DND-41 (cell line): ENCODE data around the gene MIPEP.
"Not testable (repeated sequence)": the region's sequence is repeated elsewhere in the genome, so short reads cannot be mapped to it uniquely, and the experiment has no call there.

Experiments used
- ATAC-seq: fragments of 200-7000 bp; cut with Tn5 transposase; 3 replicates; pipeline ENCODE4 v1.9.1; 2021; ENCODE audit warnings: low read depth; ENCODE audit not compliant: insufficient read depth
- DNase-seq: peaks from one replicate; pipeline ENCODE4 v3.0.0-alpha.2; 2020
- H2AFZ ChIP-seq: 2 replicates; pipeline ENCODE4 v1.6.0; 2012; ENCODE audit warnings: low read depth, low read length
- H3K27ac ChIP-seq: 2 replicates; pipeline ENCODE4 v1.5.1; 2012; ENCODE audit warnings: low read length, inconsistent platforms
- H3K27me3 ChIP-seq: fragments of 200-600 bp; sonication (generic); 2 replicates; pipeline ENCODE4 v1.6.0; 2012; ENCODE audit warnings: low read length, mild to moderate bottlenecking, inconsistent platforms; ENCODE audit not compliant: insufficient read depth, poor library complexity
- H3K36me3 ChIP-seq: 2 replicates; pipeline ENCODE4 v1.5.1; 2012; ENCODE audit warnings: low read length, inconsistent platforms; ENCODE audit not compliant: insufficient read depth
- H3K4me1 ChIP-seq: 2 replicates; pipeline ENCODE4 v1.5.1; 2012; ENCODE audit warnings: mild to moderate bottlenecking, low read length; ENCODE audit not compliant: insufficient read depth
- H3K4me2 ChIP-seq: 2 replicates; pipeline ENCODE4 v1.6.0; 2012; ENCODE audit warnings: mild to moderate bottlenecking, moderate library complexity, low read length, inconsistent platforms; ENCODE audit not compliant: insufficient read depth
- H3K4me3 ChIP-seq, 2 experiments: fragments of 200-600 bp in 1 of 2; shearing (Covaris generic) in 1 of 2; 2 replicates each; pipeline ENCODE4 v1.5.1; 2012 to 2016; ENCODE audit warnings: inconsistent platforms in 2 of 2, low read length in 2 of 2, mild to moderate bottlenecking in 2 of 2, low read depth in 1 of 2, moderate library complexity in 1 of 2
- H3K79me2 ChIP-seq: 2 replicates; pipeline ENCODE4 v1.6.0; 2012; ENCODE audit warnings: low read length, inconsistent platforms; ENCODE audit not compliant: insufficient read depth
- H3K9ac ChIP-seq: 2 replicates; pipeline ENCODE4 v1.6.0; 2012; ENCODE audit warnings: low read depth, mild to moderate bottlenecking, inconsistent platforms, low read length, moderate library complexity
- H3K9me3 ChIP-seq: 2 replicates; pipeline ENCODE4 v1.5.1; 2012; ENCODE audit warnings: low read length, moderate library complexity, mild to moderate bottlenecking, inconsistent platforms; ENCODE audit not compliant: insufficient read depth, severe bottlenecking
- H4K20me1 ChIP-seq: 2 replicates; pipeline ENCODE4 v1.6.0; 2012; ENCODE audit warnings: low read length; ENCODE audit not compliant: insufficient read depth
- EZH2 ChIP-seq: IDR thresholded peaks from 3 replicates; pipeline ENCODE4 v1.6.1; 2012; ENCODE audit warnings: borderline replicate concordance, low read depth, mild to moderate bottlenecking, moderate library complexity, low read length, inconsistent platforms; ENCODE audit not compliant: severe bottlenecking
- TF ChIP-seq, protein P1 (sequence below): IDR thresholded peaks from 2 replicates; pipeline ENCODE4 v1.5.1; 2012; ENCODE audit warnings: borderline replicate concordance, low read length, moderate library complexity, mild to moderate bottlenecking; ENCODE audit not compliant: poor library complexity, severe bottlenecking; ENCODE audit errors: extremely low read depth

Gene MIPEP

GRCh38 chr13:23898101-23898500 is 8.9 kb upstream of the MIPEP start:
- H3K9ac ChIP-seq: no peak overlapping the region
- ATAC-seq: no peak
- no peak for TF ChIP-seq EZH2
- TF ChIP-seq, protein P1, sequence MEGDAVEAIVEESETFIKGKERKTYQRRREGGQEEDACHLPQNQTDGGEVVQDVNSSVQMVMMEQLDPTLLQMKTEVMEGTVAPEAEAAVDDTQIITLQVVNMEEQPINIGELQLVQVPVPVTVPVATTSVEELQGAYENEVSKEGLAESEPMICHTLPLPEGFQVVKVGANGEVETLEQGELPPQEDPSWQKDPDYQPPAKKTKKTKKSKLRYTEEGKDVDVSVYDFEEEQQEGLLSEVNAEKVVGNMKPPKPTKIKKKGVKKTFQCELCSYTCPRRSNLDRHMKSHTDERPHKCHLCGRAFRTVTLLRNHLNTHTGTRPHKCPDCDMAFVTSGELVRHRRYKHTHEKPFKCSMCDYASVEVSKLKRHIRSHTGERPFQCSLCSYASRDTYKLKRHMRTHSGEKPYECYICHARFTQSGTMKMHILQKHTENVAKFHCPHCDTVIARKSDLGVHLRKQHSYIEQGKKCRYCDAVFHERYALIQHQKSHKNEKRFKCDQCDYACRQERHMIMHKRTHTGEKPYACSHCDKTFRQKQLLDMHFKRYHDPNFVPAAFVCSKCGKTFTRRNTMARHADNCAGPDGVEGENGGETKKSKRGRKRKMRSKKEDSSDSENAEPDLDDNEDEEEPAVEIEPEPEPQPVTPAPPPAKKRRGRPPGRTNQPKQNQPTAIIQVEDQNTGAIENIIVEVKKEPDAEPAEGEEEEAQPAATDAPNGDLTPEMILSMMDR: no peak

DNA sequence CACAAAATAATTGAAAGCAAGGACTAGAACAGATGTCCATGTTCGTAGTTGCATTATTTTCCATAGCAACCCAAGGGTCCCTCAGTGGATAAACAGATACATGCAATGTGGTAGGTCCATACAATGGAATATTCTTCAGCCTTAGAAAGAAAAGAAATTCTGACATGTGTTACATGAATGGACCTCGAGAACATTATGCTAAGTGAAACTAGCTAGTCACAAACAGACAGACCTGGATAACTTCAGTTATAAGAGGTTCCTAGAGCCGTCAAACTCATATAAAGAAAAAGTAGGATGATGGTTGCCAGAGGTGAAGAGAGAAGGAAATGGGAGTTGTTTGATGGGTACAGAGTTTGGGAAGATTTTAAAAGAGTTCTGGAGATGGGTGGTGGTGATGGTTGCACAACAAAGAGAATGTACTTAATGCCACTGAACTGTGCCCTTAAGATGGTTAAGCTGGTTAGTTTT is 8.3 kb upstream of the MIPEP start, which contains the start of gene C1QTNF9B:
C1QTNF9B (minus strand) TSS at position 51 of the 468 bp plus-strand sequence.
- not testable (repeated sequence) for H4K20me1 ChIP-seq
- H2AFZ ChIP-seq: peak within 1 kb of the TSS; percentile 39; the same call in 1 of the 2 replicates

More at GRCh38 chr13:23898101-23898500, 8.9 kb upstream of the MIPEP start:
- Histone ChIP-seq H3K79me2 (no peaks in the 10 kb centered on the region), H3K4me2 (no peak overlapping the region), H2AFZ (peak overlapping the region; percentile 39; the same call in 1 of the 2 replicates), H3K36me3 (no peaks in the 10 kb centered on the region), H3K4me1 (peaks cover 5% of the 10 kb centered on the region; the same call in 1 of the 2 replicates), H3K9me3 (no peaks in the 10 kb centered on the region), H3K27ac (no peak overlapping the region), H3K4me3 (no peak overlapping the region), H4K20me1 (no peaks in the 10 kb centered on the region), H3K27me3 (no peaks in the 10 kb centered on the region)
- DNase-seq: no peak

GRCh38 chr13:23894746-23895145 is 5.5 kb upstream of the MIPEP start:
- not testable (repeated sequence) for H3K36me3 ChIP-seq, ATAC-seq, H3K9ac ChIP-seq, H3K4me3 ChIP-seq, H3K4me1 ChIP-seq, H2AFZ ChIP-seq, H3K9me3 ChIP-seq, H3K27me3 ChIP-seq, H3K4me2 ChIP-seq, H3K27ac ChIP-seq, H4K20me1 ChIP-seq, H3K79me2 ChIP-seq, DNase-seq

More for the DNA sequence above, 8.3 kb upstream of the MIPEP start, which contains the start of gene C1QTNF9B:
- not testable (repeated sequence) for H3K27ac ChIP-seq, H3K27me3 ChIP-seq, H3K4me3 ChIP-seq, DNase-seq, H3K4me2 ChIP-seq, H3K9me3 ChIP-seq, H3K9ac ChIP-seq, H3K4me1 ChIP-seq, H3K79me2 ChIP-seq, H3K36me3 ChIP-seq, ATAC-seq

- H3K9ac ChIP-seq, H3K4me3 ChIP-seq, H3K79me2 ChIP-seq, H3K9me3 ChIP-seq, DNase-seq, H4K20me1 ChIP-seq, H3K27me3 ChIP-seq, H3K36me3 ChIP-seq, H3K4me2 ChIP-seq, ATAC-seq, H3K27ac ChIP-seq, H2AFZ ChIP-seq: not testable (repeated sequence)
- peaks cover 12% of the 10 kb centered on the region for H3K4me1 ChIP-seq
Observed at GRCh38 chr13:23893791-23894190, 4.6 kb upstream of the MIPEP start.
